Measurements from ENCODE around the gene TFAP2A. TPM values are rescaled to one million over a fixed set of nuclear protein-coding genes. Genes with fewer than 3 reads are reported as not detected.

TFAP2A gene
- 1 to 10 TPM in 1 of 4 donors, under 1 TPM in 2, not detected in 1; 0.20 to 1.2 (median 0.66) TPM for total RNA-seq

DNA sequence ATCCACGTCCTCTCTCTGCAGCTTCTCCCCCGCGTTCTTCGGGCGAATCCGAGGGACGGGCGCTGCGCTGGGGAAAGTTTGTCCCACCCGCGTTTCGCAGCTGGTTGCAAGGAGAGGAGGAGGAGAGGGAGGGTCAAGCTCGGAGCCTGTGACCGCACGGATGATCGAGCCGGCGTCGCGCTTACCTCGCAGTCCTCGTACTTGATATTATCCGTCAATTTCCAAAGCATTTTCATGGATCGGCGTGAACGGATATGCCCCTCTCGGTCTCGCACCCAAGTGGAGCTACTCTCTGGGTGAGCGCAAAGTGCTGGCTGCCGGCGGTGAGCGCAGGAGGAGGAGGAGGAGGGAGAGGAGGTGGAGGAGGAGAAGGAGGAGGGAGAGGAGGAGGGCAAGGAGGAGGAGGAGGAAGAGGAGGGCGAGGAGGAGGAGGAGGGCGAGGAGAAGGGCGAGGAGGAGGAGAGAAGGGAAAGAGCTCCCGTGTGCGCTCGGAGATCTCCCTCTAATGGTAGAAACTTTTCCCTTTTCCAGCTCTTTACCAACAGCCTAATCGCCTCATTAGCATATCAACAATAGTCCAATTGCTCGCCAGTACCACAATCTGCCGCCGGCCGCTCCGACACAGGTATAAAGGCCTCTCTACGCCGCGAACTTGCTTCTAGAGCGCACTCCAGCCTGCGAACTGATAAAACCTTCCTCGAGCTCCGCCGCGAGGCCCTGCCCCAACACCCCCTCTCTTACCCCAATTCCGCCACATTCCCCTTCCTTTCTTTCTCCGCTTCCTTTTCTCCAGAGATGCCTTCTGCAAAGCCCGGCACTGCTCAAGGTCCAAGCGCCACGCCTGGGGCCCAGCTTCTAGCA, at the start of gene TFAP2A:
TSS of gene TFAP2A (minus strand) at position 319 of the 861 bp plus-strand sequence. CDS start at position 236, 83 bp downstream.
- 2 to 4% methylated on average over 58 of the region's 58 CpGs for WGBS, 2 donors
- no peaks in the 10 kb centered on the region for H3K36me3 ChIP-seq
- peak within 1 kb of the TSS in 2 of 4 donors; percentile 75 to 92 for H3K4me3 ChIP-seq
- H3K4me1 ChIP-seq: peaks cover 0 to 75% (median 28%) of the 10 kb centered on the region in 4 donors
- TF ChIP-seq EP300 (IDR thresholded peaks at IDR 0.05) (no peak), CTCF (IDR thresholded peaks at IDR 0.05) (peak in 2 of 5 experiments; percentile 7 to 24)
- H3K9me3 ChIP-seq: no peaks in the 10 kb centered on the region
- DNase-seq (ENCODE audit: low spot score in 2 of 2): no peak
- peaks cover 2 to 94% of the 10 kb centered on the region in 2 donors for H3K27me3 ChIP-seq
- no peak within 1 kb of the TSS for H3K27ac ChIP-seq

- Histone ChIP-seq H3K9me3 (peaks cover 0 to under 1% (median 0%) of the 10 kb centered on the region in 4 donors), H3K36me3 (no peaks in the 10 kb centered on the region), H3K4me3 (no peak overlapping the region), H3K27me3 (no peaks in the 10 kb centered on the region), H3K27ac (no peak overlapping the region), H3K4me1 (no peaks in the 10 kb centered on the region)
- DNase-seq (ENCODE audit: low spot score in 2 of 2): no peak
- TF ChIP-seq EP300 (IDR thresholded peaks at IDR 0.05): no peak
- no peak for TF ChIP-seq POLR2A (IDR thresholded peaks at IDR 0.05)
- TF ChIP-seq CTCF (IDR thresholded peaks at IDR 0.05): no peak
- WGBS, 2 donors: 66 to 68% methylated on average over 16 of the region's 16 CpGs
These were observed 48.9 kb upstream of the TFAP2A start for GRCh38 chr6:10463491-10464481.

- Histone ChIP-seq H3K27me3 (no peaks in the 10 kb centered on the region), H3K4me1 (no peaks in the 10 kb centered on the region), H3K27ac (no peak overlapping the region), H3K36me3 (no peaks in the 10 kb centered on the region), H3K9me3 (no peaks in the 10 kb centered on the region), H3K4me3 (no peak overlapping the region)
- TF ChIP-seq CTCF (IDR thresholded peaks at IDR 0.05): no peak
- TF ChIP-seq EP300 (IDR thresholded peaks at IDR 0.05): no peak
- no peak for TF ChIP-seq POLR2A (IDR thresholded peaks at IDR 0.05)
- WGBS, 2 donors: 86 to 87% methylated on average over 12 of the region's 12 CpGs
- no peak for DNase-seq (ENCODE audit: low spot score in 2 of 2)
These were observed 48.2 kb upstream of the TFAP2A start for GRCh38 chr6:10463040-10463439.

DNA sequence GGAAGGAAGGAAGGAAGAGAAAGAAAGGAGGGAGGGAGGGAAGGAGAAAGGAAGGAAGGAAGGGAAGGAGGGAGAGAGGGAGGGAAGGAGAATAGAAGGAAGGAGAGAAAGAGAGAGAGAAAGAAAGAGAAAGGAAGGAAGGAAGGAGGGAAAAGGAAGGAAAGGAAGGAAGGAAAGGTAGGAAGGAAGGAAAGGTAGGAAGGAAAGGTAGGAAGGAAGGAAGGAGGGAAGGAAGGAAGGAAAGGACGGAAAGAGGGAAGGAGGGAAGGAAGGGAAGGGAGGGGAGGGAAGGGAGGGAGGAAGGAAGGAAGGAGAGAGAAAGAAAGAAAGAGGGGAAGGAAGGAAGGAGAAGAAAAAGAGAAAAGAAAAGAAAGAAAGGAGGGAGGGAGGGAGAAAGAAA, 47.0 kb upstream of the TFAP2A start:
- H3K27ac ChIP-seq: no peak overlapping the region
- H3K9me3 ChIP-seq: no peaks in the 10 kb centered on the region
- no peak for DNase-seq (ENCODE audit: low spot score in 2 of 2)
- WGBS, 2 donors: 72 to 79% methylated on average over 1 of the region's 1 CpG
- H3K4me3 ChIP-seq: no peak overlapping the region
- H3K36me3 ChIP-seq: no peaks in the 10 kb centered on the region
- TF ChIP-seq POLR2A (IDR thresholded peaks at IDR 0.05): no peak
- no peak for TF ChIP-seq CTCF (IDR thresholded peaks at IDR 0.05)
- no peak for TF ChIP-seq EP300 (IDR thresholded peaks at IDR 0.05)
- H3K27me3 ChIP-seq: no peaks in the 10 kb centered on the region
- H3K4me1 ChIP-seq: no peaks in the 10 kb centered on the region
